B cell (primary cell): ENCODE results near the gene FBXL13.

Experiments used
- EZH2 ChIP-seq: IDR thresholded peaks from 2 replicates; pipeline ENCODE4 v1.6.1; 2012; ENCODE audit warnings: borderline replicate concordance, low read depth, mild to moderate bottlenecking, moderate library complexity, low read length; ENCODE audit not compliant: insufficient read depth, poor library complexity, severe bottlenecking
- TF ChIP-seq, protein P1 (sequence below): fragments of 200-600 bp; IDR thresholded peaks from one replicate; pipeline ENCODE4 v1.8.0; 2022; ENCODE audit warnings: antibody characterized with exemption, mild to moderate bottlenecking

DNA sequence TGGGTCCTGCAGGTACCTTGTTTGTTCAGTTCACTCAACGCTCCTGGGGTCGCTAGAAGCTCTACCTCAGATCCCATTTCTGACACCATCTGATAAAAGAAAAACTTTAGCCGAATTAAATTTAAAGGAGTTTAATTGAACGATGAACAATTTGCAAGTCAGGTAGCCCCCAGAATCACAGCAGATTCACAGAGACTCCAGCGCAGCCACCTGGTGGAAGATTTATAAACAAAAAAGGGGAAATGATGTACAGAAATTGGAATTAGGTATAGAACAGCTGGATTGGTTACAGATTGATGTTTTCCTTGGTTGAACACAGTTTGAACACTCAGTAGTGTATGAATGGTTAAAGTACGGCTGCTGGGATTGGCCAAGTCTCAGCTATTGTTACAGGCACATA lies 23.1 kb downstream of the FBXL13 start:
- TF ChIP-seq, protein P1, sequence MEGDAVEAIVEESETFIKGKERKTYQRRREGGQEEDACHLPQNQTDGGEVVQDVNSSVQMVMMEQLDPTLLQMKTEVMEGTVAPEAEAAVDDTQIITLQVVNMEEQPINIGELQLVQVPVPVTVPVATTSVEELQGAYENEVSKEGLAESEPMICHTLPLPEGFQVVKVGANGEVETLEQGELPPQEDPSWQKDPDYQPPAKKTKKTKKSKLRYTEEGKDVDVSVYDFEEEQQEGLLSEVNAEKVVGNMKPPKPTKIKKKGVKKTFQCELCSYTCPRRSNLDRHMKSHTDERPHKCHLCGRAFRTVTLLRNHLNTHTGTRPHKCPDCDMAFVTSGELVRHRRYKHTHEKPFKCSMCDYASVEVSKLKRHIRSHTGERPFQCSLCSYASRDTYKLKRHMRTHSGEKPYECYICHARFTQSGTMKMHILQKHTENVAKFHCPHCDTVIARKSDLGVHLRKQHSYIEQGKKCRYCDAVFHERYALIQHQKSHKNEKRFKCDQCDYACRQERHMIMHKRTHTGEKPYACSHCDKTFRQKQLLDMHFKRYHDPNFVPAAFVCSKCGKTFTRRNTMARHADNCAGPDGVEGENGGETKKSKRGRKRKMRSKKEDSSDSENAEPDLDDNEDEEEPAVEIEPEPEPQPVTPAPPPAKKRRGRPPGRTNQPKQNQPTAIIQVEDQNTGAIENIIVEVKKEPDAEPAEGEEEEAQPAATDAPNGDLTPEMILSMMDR: no peak
- TF ChIP-seq EZH2: no peak
